ENCODE data around the gene MYO16. TPM values are rescaled to one million over a fixed set of nuclear protein-coding genes. Genes with fewer than 3 reads are reported as not detected.
"Not testable (repeated sequence)": the region's sequence is repeated elsewhere in the genome, so short reads cannot be mapped to it uniquely, and the experiment has no call there.

Gene MYO16
- total RNA-seq, 1 experiment from 2014 or later: 0.04 TPM

DNA sequence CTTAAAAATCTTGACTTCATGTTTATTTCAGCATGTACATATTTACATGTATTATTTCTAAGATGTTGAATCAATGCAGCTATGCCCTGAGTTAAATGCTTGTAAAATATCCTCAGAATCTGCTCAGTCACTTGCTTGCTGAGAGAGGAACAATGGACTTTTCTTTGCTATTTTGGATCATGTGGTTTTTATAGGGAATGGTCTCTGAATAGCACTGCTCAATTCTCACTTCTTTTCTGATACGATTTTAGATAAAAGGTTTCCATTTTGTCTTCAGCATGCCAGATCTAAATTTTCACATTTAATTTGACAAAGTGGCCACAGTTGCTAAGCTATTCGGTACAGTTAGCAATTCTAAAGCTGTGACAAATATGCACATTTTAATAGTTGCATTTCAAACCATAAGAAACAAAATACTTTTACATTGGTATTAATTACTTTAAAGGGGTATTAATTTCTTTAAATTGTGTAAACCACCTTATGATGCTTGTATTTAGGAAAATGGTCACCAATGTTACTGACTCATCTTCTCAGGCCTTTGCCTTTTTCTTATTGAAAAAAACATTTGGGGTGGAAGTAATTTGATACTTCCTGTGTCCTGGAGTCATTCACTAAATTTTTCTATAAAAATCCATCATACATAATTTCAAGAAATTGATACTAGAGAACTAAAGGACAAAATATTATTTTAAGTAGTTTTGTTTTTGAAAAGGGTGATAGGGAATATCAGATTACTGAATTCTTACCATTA, 113.5 kb downstream of the MYO16 start:
- no peak for DNase-seq (ENCODE audit: low spot score)

GRCh38 chr13:108743522-108743921, 114.1 kb downstream of the MYO16 start:
- DNase-seq (ENCODE audit: low spot score): no peak

DNA sequence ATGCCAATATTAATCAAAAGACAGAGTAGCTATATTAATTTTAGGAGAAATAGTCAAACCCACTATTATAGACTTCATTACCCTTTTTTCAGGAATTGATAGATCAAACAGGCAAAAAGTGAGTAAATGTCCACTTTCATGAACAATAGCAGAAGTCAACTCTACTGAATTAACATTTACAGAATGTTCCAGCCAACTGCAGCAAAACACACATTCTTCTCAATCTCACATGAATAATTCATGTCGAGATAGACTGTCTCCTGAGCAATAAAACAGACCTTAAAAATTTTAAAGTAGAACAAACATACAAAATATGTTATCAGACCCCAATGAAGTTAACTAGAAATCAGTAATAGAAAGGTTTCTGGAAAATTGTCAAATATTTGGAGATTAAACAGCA, 118.4 kb downstream of the MYO16 start:
- DNase-seq (ENCODE audit: low spot score): no peak

- no peak for DNase-seq (ENCODE audit: low spot score)
Measured at GRCh38 chr13:108752276-108752675, 122.9 kb downstream of the MYO16 start.

GRCh38 chr13:108755083-108755482, 125.7 kb downstream of the MYO16 start:
- DNase-seq (ENCODE audit: low spot score): peak; percentile 15

DNA sequence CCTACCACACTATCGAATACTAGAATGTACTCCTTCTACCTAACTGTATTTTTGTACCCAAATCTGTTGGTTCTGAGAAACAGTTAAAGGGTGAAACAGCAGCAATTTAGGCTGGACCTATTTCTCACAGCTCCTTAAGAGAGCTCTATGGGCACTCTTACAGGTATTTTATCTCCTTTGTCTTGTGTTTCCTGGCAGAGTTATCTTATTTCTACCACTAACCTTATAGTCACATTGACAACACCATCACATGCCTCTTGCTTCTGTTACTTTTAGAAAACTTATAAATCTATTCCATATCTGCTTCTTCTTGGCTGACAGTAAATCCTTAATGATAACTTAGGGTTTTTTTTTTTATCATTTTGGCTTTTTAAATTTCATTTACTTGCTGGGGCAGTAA, 130.7 kb downstream of the MYO16 start:
- no peak for DNase-seq (ENCODE audit: low spot score)

- no peak for DNase-seq (ENCODE audit: low spot score)
Measured at GRCh38 chr13:108760541-108760940, 131.1 kb downstream of the MYO16 start.

DNA sequence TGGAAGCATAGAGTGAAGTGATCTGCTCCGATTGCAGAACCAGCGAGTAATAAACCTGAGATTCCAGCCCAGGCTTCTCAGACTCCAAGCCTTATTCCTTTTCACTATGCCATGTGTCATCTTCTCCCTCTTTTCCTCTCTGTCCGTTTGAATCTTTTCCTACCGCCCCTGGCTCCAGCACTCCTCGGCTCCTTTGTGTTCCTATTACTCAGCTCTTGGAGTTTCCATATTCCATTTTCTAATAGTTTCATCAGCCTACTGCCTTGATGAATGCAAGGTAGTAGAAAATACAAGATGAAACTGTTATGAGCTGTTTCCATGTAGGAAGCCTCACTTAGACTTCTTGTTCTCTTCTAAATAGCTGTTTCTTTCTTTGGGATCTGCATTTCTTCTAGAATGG, 138.6 kb downstream of the MYO16 start:
- DNase-seq (ENCODE audit: low spot score): no peak

DNA sequence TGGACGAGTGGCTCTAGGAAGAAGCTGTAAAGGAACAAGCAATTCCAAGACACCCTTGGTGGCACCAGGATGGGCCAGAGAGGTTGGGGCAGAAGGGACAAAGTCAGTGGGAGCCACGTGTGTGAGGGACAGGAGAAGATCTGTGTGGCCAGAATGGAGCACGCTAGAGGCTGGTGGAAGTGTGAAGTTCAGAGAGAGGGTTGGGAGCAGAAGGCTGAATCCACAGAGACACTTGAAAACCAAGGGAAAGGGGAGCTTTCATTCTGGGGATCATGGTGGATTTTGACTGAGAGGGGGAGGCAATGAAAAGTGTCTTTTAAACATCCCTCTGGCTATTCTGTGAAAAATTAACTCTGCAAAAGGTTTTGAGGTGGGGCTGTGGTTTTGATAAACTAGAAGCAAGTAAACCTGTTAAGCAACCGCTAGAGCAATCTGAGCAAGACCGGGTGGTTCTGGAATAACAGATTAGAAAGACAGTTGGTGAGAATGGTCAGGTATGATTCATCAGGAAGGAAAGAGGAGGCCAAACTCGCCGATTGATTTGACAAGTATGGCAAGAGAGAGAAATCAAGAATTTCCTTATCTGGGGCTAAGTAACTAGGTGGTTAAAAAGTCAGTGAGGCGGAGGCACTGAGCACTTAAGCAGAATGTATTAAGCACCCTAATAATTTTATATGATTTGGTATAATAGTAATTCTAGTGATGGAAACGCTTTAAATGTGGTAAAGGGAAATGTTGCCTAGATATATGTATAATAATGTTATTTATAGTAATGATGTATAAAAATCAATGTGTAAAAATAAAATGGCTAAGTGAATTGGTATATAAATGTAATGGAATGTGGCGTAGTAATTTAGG, 140.0 kb downstream of the MYO16 start:
- DNase-seq (ENCODE audit: low spot score): peak; percentile 11

GRCh38 chr13:108775597-108775996, 146.2 kb downstream of the MYO16 start:
- no peak for DNase-seq (ENCODE audit: low spot score)

- no peak for DNase-seq (ENCODE audit: low spot score)
Measured at GRCh38 chr13:108776650-108777049, 147.2 kb downstream of the MYO16 start.

DNA sequence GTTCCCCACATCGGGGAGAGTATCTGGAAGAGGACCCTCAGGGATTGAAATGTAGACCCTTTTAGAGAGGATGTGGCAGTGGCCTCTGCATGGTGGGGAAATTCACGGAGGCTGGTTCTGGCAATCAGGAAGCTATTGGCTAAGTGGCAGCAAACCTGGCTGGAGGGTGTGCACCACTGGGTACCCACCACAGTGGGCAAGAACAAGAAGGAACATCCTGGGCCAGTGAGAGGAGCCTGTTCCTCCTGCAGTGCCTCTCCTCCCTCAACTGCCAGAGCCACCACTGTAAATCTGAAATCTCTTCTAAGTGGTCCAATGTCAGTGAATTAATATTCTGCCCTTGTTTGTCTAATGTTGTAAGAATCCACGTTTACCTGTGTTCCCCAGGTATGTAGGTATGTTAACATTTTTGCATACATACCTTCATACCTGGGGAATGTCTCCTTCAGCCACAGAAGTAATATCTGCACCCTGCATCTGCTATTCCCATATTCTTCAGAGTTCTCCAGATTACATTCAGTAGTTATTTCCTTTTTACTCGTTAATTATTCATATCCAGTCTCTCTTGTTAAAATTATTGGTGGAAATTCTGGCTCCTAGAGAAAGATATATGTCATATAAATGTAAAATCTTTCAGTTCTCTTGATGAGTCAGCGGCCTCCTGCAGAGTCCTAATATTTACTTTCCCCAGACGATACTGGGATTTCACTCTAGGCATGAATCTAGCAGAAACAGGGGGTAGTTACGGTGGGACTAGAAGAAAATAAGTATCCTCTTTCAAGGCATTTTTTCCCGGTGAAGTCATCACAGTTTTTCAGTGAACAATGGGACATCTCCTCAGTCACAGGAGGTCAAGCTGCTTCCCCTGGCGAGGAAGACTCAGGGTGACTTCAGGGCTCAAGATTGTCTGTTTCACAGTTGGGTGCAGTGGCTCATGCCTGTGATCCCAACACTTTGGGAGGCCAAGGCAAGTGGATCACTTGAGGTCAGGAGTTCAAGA, 148.3 kb downstream of the MYO16 start:
- peak; percentile 31 for DNase-seq (ENCODE audit: low spot score)

DNA sequence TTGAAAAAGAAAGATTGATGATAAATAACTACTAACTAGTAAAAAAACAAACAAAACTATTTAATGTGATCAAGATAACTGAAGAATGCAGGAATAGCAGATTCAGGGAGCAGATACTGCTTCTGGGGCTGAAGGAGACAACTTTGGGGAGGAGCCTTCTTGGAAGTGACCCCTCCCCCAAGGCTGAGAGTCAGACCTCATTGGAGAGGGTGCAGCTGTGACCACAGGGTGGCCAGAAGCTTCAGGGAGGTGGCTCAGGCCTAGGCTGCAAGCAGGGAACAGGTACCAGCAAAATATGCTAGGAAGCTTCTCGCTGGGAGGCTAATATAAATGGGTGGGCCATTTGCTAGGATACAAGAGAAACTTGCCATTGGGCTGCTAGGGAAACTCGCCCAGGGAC, 149.9 kb downstream of the MYO16 start:
- DNase-seq (ENCODE audit: low spot score): no peak

GRCh38 chr13:108780706-108781105, 151.3 kb downstream of the MYO16 start:
- DNase-seq (ENCODE audit: low spot score): no peak

DNA sequence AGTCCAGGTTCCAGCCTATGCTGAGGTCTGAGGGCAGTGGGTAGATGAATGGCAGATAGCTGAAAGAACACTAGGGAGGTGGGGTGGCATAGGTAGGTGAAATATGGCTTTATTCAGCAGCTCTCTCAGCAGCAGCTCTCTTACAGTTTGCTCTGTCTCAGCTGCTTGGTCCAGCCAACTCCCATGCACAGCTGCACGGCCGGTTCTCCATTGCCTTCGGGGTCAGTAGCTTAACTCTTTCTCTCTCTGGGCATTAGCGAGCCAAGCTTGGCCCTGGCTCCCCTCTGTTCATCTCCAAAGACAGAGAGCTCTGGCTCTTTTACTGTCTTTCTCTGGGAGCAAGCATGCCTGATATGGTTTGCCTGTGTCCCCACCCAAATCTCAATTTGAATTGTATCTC, 151.9 kb downstream of the MYO16 start:
- no peak for DNase-seq (ENCODE audit: low spot score)

DNA sequence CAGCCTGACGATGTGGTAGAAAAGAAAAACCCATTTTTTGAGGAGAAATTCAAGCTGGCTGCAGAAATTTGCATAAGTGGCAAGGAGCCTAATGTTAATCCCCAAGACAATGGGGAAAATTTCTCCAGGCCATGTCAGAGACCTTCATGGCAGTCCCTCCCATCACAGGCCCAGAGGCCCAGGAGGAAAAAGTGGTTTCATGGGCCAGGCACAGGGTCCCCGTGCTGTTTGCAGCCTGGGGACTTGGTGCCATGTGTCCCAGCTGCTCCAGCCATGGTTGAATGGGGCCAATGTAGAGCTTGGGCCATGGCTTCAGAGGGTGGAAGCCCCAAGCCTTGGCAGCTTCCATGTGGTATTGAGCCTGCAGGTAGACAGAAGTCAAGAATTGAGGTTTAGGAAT, 153.1 kb downstream of the MYO16 start:
- not testable (repeated sequence) for DNase-seq (ENCODE audit: low spot score)

DNA sequence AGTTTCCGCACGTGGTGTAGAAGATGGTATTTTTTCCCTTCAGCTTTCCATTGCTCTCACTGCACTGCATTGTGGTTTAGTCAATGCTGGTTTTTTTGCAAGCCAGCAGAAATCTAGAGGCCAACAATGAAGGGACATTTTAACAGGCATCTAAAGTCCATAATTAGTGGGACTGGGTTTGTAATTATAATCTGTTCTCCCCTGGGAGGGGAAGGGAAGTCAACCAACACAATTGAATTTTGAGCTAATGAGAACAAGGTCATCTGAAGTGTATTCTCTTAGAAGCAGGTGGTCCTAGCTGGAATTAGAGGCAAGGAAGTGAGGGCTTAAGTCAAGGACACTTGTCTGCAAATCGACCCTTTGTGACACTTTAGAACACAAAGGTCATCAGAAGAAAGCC, 156.4 kb downstream of the MYO16 start:
- no peak for DNase-seq (ENCODE audit: low spot score)

GRCh38 chr13:108786456-108787200, 157.2 kb downstream of the MYO16 start:
- DNase-seq (ENCODE audit: low spot score): no peak

GRCh38 chr13:108787700-108788414, 158.4 kb downstream of the MYO16 start:
- DNase-seq (ENCODE audit: low spot score): no peak

- DNase-seq (ENCODE audit: low spot score): no peak
Measured at GRCh38 chr13:108789476-108789875, 160.1 kb downstream of the MYO16 start.

Measured in H4 (cell line).